ENCODE data around the gene CDC5L.

Gene CDC5L

GRCh38 chr6:44456070-44456965 lies 68.8 kb downstream of the CDC5L start:
- DNase-seq, result peak; percentile 53

GRCh38 chr6:44456966-44457292 lies 69.4 kb downstream of the CDC5L start:
- DNase-seq, result no peak

DNA sequence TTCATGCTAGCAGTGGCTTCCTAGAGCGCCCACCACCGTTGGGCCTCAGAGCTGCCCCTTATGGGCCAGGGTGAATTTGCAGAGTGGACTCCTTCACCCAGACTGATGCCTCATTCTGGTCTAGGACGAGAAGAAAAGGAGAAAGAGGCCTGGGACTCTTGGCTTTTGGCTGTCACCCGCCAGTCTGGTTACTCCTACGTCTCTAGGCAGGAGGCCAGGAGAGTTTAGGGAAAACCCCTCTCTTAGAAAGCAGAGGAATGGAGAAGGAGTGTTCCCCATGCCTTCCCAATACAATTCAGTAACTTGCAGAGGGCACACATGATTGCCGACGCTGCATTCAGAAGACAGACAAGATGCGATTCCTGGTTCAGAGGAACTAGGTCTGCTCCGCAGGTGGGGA lies 70.1 kb downstream of the CDC5L start:
- DNase-seq, result no peak

- DNase-seq, result no peak
Measured at GRCh38 chr6:44458551-44458950, 71.0 kb downstream of the CDC5L start.

GRCh38 chr6:44462335-44462734 lies 74.8 kb downstream of the CDC5L start:
- no peak for DNase-seq

DNA sequence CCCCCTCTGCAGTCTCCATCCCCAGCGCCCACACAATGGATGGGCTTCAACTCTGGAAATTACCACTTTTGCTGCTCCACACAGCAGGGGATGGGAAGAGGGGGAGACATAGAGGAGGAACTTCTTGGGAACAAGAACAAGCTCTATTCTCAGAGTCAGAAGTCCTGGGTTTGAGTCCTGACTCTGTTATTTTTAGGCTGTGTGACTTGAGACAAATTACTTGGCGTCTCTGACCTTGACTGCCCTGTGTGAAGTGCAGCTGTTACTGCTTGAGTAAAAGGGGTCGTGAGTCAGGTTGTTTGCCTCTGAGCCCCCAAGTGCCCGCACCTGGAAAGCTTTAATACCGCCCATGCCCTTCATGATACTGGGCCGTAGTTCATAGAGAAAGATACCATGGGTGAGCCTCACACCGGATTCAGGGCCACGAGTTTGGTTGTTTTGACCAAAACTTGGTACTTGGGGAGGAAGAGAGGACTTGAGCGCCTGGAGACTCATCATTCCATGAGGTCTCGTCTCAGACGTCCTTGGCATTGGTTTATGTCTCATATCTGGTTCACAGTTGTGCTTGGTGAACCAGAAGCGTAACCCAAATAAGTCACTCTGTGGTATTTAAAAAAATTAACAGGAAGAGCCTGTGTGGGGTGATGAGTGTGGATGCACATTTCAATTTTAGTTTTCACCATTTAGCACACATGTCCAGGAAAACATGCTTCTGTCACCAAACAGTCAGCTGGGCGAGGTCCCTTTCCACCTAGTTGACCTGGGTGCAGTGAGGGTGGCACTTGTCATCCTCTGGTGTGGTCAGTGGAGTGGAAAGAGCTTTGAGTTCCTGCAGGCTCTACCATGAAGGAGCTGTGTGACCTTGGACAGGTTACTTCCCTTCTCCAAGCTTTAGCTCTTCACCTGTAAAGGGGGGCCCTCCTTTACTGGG lies 75.6 kb downstream of the CDC5L start:
- DNase-seq, result no peak

GRCh38 chr6:44463728-44464450 lies 76.4 kb downstream of the CDC5L start:
- DNase-seq, result no peak

DNA sequence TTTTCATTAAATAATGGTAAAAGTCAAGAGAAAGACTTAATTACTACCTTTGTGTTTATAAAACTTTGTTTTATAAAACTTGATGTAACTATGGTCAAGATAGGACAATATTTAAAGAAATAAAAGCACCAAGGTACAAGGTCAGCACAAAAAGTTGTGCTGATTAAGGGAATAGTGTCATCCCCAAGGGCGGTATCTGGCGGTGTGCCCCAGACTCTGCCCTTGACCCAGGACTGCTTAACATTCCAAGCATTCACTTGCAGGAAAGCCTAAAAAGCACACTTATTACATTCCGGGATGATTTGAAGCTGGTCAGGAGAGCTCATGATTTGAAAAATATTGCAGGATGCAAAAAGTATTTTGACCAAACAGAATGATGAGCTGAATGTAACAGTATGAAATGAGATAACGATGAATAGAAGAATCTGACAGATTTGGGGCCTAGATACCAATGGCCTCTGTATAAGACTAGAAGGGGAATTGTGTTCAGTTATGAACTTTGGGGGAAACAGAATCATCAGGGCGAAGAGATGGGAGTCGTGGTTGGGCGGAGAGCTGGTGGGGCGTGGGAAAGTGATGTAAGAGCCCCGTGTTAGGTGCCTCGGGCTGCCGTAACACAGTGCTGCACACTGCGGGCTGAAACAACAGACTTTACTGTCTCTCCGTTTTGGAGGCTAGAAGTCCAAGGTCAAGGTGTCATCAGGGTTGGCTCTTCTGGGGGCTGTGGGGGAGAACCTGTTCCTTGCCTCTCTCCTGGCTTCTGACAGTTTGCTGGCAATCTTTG lies 77.2 kb downstream of the CDC5L start:
- DNase-seq, result no peak

DNA sequence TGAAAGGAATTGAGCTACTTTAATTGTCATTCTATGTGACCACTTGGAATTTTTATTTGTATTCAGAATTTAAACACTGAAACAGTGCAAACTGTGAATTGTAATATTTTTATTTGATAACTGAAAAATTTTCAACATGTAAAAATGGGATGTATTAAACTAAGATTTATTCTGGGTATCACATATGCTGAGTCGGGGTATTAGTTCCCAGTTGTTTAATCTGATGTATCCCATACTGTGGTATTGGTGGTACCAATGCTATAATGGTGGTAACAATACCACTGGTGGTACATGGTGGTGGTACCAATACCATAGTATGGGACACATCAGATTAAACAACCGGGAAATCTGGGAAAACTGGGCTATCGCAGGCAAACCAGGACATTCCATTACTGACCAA lies 79.4 kb downstream of the CDC5L start:
- DNase-seq, result no peak

DNA sequence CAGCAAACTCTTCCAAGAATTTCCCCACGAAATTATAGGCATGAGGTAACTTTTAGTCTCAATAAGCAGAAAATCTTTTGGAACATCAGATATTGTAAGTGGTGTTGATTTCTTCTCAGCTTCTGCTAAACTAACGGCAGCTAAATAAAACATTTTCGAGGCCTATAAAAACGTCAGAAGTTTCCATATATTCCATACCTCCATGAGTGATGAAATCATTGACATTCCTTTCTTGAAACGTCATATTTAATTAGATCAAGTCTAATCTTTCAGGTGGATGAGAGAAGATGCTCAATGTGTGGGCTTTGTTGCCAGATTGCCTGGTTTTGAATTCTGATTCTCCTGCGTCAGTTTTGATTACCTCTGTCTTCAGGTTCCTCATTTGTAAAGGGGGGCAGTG lies 81.3 kb downstream of the CDC5L start:
- DNase-seq, result no peak

GRCh38 chr6:44470115-44470464 lies 82.6 kb downstream of the CDC5L start:
- DNase-seq, result peak; percentile 99

GRCh38 chr6:44470746-44471145 lies 83.2 kb downstream of the CDC5L start:
- DNase-seq, result no peak

DNA sequence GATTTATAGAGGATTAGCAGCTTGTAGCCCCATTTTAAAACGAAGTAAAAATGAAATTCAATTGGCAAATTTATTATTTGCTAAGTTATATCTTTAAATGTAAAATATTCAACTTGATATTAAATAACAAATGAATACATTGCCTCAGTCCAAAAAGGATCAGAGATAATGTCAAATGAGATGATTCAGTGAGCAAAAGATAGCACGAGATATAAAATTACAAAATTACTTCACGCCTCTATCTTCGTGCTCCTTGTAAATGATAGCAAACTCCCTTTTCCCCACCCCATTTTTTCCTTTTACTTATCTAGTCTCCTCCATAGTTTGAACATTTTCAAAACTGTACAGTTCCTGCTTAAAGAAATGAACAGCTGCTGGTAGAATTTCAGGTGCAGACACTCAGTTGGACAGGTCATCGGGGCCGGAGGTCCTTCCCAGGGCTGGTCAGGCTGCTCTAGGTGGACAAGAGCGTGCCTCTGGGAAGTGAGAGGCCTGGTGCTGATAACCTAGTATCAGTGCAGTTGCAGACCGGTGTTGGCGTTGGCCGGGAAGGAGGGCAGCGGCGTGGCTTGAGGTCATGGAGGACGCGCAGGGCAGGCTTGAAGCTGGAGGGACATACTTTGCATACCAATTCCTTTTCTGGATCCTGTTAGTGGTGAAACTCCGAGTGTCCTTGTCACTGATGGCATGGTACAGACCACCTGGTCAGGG lies 83.9 kb downstream of the CDC5L start:
- no peak for DNase-seq

GRCh38 chr6:44472250-44472945 lies 84.9 kb downstream of the CDC5L start:
- DNase-seq, result no peak

- DNase-seq, result no peak
Measured at GRCh38 chr6:44473393-44474189, 86.1 kb downstream of the CDC5L start.

DNA sequence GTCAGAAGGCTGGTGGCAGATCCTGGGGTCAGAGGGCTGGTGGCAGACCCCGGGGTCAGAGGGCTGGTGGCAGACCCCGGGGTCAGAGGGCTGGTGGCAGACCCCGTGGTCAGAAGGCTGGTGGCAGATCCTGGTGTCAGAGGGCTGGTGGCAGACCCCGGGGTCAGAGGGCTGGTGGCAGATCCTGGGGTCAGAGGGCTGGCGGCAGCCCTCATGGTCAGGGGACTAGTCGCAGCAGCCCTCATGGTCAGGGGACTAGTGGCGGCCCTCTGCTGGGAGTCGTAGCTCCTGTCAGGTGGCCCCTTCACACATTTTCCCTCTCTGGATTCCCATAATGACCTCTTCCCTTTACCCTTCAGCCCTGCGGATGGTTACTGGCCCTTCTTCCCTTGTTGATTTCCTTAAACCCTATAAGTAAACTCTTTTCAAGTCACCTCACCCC lies 86.7 kb downstream of the CDC5L start:
- DNase-seq, result no peak

GRCh38 chr6:44474643-44475042 lies 87.1 kb downstream of the CDC5L start:
- DNase-seq, result no peak

DNA sequence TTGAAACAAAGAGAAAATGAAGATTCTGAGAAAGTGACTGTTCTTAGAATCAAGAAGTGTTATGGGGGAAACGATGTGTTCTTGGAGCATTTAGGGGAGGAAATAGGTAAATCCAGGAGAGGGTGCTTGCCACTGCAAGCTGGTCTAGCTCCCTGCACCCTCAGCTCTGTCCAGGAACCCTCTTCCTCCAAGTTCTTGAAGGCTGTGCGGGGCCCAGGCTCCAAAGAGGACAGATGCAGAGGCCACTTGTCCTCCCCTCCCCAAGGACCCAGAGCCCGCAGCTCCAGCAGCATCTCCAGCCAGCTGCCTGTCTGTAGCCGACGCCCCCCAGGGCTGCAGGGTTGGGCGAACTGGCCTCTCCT lies 87.9 kb downstream of the CDC5L start:
- DNase-seq, result no peak

DNA sequence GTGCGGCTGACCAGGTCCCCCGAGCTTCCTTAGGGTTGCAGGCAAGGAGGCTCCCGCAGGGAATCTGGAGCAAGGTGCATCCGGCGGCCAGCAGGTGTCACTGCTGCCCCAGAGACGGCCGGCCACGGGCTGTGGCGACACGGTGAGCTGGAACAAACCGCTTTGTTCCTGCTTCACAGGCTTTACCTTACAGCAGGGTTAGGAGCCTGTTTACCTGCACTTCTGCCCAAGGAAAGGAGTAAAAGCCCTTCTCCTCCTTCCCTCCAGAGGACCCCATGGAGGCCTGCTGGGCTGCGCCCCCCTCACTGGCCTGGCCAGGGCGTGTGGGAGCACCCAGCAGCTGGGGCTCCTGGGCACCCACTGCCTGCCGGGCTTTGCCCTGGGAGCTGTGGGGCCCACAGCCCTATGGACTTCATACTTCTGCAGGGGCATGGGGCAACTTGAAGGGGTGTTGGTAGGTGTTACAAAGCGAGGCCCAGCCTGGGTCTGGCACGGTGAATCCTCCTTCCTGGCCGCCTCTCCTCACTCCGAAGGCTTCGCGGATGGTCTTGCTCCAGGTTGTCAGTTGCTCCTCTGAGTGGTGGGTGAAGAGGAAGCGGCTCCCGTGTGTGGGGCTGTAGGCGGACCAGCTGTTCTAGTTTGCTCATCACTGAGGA lies 88.4 kb downstream of the CDC5L start:
- peak; percentile 69 for DNase-seq

GRCh38 chr6:44476849-44477248 lies 89.3 kb downstream of the CDC5L start:
- DNase-seq, result no peak
